HG02970 (cell line): ENCODE measurements around the gene TSEN2.
"Not testable (repeated sequence)": the region's sequence is repeated elsewhere in the genome, so short reads cannot be mapped to it uniquely, and the experiment has no call there.

ENCODE experiments used
- ATAC-seq: cut with Tn5 transposase; IDR thresholded peaks from one replicate; pipeline ENCODE4 v1.9.1; 2021; ENCODE audit warnings: mild to moderate bottlenecking, moderate library complexity, moderate number of reproducible peaks; ENCODE audit not compliant: unreplicated experiment, low FRiP score

TSEN2 gene

DNA sequence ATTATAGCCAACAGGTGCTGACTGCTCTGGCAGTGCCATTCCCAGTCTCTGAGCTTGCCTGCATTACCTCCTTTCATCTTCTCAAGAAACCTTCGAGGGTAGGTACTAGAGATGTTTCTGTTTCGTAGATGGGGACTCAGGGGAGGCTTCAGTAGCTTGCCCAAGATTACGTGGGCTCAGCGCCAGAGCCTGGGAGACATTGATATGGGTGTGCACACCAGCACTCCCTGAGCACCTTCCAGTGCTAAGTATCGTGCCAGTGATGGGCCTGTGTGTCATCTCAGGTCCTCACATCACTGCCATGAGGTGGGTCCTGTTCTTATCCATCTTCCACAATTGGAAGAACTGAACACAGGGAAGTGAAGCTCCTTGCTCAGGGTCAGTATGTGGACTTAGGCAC, 15.2 kb downstream of the TSEN2 start:
- ATAC-seq = no peak

DNA sequence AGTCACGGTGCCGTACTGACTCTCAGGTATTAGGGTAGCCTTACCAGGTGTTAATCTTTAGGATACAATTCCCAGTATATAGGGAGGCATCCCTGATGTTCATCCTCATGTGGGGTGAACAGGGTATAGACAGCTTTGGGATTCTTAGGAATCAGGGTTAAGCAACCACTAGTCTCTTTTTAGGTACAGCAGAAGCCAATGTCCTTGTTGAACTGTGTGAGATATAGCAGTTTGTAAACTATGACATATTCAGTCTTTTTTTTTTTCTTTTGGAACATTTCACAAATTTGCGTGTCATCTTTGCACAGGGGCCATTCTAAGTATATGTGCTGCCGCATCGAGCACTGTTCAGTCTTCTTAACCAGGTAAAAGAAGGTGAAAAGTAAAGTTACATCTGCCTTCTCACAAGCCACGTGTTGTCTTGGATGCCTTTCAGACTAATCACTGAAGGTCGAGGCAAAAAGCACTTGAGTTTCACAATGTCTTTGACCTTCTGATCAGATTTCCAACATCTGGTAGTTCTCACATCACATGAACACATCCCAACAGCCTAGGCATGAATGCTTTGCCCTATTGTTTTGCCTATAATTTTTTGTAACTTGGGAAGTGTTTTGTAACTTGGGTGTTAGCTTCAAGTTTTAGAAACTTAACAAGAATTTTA, 17.2 kb downstream of the TSEN2 start:
- no peak for ATAC-seq

DNA sequence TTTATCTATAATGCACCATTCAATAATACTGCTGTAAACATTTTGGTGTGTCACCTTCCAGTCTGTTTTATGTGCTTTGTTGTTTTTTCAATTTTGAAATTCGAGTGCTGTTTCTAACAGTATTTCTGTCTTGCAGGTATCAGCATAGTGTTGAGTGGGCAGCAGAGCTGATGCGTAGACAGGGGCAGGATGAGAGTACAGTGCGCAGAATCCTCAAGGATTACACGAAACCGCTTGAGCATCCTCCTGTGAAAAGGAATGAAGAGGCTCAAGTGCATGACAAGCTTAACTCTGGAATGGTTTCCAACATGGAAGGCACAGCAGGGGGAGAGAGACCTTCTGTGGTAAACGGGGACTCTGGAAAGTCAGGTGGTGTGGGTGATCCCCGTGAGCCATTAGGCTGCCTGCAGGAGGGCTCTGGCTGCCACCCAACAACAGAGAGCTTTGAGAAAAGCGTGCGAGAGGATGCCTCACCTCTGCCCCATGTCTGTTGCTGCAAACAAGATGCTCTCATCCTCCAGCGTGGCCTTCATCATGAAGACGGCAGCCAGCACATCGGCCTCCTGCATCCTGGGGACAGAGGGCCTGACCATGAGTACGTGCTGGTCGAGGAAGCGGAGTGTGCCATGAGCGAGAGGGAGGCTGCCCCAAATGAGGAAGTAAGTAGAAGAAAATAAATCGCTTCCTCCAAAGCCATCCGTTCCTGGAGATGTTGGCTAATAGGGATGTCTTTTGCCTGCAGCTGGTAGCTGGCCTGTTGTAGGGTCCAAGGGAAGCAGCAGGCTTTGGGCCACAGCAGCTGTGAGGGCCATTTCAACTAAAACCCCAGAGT, 19.1 kb downstream of the TSEN2 start:
- ATAC-seq = no peak

DNA sequence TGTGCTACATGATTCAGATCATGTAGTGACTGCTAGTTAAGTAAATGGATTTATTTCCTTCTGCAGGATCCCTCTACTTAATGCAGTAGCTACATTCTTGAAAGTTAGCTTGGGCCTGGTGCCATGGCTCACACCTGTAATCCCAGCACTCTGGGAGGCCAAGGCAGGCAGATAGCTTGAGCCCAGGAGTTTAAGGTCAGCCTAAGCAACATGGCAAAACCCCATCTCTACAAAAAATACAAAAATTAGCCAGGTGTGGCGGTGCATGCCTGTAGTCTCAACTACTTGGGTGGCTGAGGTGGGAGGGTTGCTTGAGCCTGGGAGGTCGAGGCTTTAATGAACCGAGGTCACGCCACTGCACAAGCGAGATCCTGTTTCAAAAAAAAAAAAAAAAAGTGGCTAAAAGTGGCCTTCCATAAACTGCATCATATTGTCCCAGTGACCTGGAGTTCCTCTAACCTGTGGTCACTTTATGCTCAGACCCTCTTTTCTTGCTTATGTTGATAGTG, 22.0 kb downstream of the TSEN2 start:
- no peak for ATAC-seq

DNA sequence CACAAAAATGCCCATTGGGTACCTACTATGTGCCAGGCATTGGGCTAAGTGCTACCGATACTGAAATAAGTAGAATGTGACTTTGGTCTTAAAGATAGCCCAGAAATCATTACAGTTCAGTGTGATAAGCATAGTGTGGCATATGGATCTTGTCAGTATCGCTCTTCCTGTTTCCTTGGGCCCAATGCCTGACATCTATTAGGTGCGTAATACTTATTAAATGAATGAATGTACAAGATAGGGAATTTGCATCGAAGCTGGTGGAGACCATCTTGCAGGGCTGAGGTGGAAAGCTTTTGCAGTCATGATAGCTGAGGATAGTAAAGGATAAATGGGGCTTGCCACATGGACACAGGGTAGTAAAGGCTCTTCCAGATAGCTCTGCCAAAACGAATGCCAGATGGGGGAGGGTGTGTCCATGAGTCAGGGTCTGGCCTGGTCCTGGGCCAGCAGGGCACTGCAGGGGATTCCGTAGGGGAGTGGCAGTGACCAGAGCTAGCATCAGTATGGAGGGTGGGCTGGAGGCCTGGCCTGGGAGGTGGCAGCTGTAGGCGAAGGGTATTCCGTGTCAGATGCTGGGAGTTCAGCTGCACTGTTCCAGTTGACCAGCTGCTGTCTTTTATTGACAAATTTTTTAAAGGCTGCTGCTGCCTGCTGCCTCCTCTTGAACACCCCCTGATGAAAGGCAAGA, 23.5 kb downstream of the TSEN2 start:
- ATAC-seq = no peak

DNA sequence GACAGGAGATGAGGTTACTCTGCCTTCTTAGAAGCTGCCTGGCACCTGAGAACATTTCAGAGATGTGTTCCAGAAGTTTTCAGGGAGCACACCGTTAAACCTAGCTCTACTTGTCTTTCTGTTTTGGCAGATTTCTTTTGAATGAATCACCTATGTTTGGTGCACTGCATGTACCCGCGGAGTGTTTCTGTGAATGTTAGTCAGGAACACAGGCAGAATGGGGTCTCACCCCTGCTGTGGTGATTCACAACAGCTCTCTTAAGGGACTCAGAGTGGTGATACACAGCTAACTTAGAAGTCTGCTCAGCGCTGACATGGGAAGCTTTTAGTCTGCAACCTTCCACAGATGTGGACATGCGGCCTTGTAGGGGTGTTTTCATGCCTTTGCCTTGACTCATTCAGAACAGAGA, 24.0 kb downstream of the TSEN2 start:
- no peak for ATAC-seq

DNA sequence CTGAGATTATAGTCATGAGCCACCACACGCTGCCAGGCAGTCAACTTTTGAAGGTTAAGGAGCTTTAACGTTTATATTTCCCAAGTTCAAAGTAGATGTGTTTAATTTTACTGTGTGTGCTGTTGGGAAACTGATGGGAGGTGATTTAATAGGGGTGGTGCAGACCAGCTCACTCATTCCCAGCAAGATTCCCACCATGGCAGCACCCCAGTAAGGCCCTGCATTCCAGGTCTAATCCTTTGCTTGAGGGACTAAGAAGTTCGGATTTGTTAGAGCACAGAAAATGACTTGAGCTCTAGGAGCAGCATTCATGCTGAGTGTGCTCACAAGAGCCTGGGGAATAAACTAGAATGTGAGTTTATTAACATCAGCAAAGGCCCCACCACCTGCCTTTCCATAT, 25.2 kb downstream of the TSEN2 start:
- ATAC-seq = no peak

DNA sequence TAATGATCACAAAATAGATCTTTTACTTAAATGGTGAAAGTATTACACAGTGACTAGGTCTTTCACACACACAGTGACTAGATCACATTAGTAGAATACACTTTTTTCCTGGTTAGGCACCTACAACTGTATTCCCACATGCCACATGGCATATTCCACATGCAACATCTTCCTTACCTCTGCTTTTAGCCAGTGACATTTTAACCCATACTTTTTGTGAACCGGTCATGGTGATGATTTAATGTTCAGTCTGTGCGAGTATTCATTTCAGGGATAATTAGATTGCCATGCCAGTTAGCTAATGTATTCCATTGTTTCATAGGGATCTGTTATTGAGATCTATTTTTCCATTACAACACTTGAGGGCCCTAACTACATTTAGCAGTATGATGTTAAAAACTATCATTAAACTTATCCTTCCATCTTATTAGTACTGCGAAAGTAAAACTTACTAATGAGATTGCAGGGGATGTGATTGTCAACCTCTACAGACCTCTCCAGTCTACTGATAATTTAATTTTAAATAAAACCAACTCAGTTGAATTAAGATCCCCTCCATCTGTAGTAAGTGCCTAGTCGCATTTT, 28.3 kb downstream of the TSEN2 start:
- no peak for ATAC-seq

DNA sequence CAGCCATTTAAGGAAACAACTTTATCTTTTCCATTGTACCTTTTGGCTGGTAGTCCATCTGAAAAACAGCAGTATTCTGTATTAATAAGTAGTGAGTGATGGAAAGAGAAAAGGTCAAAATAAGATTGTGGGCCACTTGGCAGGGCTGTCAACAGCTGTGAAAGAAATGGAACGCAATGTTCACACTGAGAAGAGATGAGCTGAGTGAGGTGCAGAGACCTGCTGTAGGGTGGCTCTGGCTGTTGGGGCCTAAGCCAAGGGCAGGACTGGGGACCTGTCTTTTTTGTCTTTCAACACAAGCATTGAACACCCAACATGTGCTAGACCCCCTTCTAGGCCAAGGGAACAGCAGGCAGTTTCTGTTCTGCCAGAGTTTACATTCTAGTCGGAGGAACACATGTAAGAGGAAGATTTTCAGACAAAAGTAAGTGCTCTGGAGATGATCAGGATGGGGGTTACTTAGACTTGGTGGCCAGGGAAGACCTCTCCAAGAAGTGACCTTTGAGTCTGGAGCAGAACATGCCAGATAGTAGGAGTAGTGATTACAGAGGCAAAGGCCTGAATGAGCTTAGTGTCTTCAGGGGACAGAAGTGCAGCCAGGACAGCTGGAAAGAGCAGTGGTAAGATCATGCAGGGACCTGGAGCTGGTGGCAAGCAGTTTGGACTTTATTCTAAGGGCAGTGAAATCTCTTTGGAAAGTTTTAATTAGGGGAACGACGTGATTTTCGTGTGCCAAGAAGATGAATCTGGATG, 29.6 kb downstream of the TSEN2 start:
- ATAC-seq = no peak

DNA sequence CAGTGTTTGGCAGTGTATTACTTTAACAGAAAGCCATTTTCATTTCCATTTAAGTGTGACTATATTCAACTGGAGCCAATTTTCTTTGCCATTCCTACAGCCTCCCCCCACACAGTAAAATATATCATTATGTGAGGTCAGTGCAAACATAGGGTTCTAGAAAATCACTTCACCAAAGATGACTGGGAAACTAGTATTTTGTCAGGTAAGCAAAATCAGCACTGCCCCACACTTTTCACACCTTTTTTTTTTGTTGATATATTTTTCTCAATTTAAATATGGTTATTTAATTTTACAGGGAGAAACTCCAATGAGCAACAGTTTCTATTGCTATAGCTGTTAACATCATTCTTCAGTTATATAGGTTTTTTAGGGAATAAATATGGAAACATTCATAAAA, 31.4 kb downstream of the TSEN2 start:
- ATAC-seq = no peak

DNA sequence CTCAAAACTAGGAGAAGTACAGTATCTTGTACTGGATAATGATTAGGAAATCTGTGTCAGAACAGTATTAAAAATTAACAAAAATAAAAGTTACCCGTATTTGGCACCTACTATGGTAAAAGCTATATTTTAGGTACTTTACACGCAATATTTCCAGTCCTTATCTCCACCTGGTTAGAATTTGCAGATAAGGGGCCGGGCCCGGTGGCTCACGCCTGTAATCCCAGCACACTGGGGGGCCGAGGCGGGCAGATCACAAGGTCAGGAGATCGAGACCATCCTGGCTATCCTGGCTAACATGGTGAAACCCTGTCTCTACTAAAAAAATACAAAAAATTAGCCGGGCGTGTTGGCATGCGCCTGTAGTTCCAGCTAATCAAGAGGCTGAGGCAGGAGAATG, 32.6 kb downstream of the TSEN2 start:
- no peak for ATAC-seq

DNA sequence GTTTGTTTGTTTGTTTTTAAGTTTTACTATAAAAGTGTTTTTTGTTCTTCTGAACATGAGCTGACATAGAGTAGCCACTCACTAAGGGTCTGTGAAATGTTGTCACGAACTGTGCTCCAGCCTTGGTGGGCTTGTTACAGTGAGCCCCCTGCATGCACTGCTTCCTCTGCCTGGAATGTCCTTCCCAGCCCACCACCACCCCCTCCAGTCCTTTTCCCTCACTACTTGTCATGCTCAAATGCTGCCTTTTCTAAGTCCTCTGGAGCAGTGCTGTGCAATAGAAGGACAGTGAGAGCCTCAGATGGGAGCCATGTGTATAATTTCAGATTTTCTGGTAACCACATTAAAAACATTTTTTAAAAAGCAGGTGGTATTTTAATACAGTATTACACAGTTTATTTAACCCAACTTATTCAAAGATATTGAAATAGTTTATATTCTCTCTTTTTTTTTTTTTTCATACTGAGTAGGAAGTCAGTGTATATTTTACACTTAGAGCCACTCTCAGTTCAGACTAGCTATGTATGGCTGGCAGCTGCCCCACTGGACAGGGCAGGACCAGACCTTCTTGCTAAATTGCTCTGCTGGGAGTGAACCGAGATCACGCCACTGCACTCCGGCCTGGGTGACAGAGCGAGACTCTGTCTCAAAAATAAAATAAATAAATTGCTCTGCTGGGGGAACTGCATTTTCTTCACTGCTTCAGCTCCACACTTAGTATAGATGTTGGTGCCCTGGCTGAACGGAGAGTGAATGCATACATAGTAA, 34.2 kb downstream of the TSEN2 start:
- no peak for ATAC-seq

DNA sequence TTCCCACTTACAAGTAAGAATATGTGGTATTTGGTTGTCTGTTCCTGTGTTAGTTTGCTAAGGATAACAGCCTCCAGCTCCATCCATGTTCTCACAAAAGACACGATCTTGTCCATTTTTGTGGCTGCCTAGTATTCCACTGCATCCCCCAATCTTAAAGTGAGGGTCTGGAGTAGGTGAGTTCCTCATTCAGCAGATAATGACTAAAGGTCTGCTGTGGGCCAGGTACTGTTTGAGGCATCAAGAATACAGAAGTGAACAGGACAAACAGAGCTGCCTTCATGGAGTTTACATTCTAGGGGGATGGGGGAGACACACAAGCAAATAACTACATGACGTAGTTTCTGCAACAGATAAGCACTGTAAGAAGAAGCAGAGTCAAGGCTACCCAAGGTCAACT, 36.7 kb downstream of the TSEN2 start:
- ATAC-seq = no peak

DNA sequence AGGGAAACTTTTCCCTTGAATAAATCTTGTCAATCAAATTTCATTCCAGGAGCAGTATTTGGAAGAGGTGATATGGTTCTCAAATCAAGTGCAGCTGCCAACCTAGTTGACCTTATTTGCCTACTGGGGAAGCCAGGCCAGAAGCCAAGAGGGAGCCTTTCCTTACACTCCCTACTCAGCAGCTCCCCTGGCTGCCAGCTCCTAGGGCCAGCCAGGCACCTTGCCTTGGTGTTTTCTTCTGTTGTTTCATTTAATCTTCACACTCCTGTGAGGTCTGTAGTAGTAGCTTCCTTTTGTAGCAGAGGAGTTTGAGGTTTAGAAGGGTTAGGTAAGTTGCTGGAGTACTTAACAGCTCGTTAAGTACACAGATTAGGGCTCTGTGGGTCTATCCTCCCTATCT, 38.4 kb downstream of the TSEN2 start:
- ATAC-seq = no peak

DNA sequence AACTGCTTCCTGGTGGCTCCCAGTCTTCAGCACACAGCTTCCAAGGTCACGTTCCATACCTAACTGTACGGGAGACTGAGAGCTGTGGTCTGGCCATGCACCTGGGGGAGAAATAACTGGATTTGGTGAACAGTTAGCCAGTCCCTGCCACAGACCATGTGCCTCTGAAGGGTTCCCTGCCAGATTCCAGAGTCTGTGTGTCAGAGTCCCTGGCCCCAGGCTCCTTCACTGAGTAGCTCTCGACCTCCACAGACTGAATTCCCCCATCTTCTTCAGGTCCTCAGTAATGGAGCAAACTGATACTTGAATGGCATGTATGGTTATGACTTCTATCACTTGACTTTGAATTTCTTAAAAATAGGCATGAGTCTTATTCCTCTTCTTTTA, 43.5 kb downstream of the TSEN2 start:
- ATAC-seq = no peak

DNA sequence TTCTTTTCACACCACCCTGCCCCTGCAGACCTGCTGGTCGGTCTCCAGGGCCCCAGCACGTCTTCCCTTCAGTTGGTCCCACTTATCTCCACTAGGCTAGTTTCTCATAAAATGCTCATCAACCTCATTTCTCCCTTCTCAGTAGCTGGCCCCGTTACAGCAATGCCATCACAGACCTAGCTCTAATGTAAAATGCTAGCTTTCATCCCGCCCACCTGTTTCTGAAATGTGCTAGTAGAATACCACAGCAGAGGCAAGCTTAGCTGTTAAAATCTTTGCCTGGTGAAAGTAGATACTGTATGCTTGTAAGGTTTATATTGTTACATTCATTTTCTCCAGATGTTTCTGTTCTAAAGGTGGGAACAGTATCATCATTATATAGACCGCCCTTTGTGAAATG, 47.9 kb downstream of the TSEN2 start:
- ATAC-seq = no peak

DNA sequence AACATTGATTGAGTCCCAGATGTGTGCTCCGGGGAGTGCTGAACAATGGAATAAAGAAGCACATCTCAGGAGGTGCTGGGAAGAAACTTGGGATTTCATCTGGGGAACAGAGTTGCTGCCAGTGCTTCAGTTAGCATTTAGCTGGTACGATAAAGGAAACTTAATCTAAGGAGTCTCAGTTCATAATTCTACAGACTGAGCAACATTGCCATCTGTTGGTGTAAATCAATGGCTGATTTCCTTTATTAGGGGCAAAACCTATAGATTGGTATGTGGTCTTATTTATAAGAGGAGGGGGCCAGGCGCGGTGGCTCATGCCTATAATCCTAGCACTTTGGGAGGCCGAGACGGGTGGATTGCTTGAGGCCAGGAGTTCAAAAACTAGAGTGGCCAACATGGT, 52.1 kb downstream of the TSEN2 start:
- no peak for ATAC-seq

DNA sequence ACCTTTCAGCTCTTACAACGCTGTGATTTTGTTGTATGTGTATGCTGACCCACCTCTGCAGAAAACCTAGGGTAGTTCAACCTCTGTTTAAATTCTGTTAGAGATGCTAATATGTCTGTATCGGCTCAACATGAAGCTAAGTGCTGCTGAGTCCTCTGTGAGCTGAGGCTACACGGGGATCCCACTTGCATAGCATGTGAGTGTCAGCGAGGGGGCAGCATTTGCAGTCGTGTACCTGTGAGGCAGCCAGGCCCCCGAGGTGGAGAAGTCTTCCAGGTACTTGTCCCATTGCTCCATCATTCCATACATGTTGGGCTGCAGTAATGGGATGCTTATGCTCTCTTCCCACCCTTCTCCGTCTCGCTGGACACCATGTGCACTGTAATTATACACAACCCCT, 57.3 kb downstream of the TSEN2 start:
- ATAC-seq = no peak

DNA sequence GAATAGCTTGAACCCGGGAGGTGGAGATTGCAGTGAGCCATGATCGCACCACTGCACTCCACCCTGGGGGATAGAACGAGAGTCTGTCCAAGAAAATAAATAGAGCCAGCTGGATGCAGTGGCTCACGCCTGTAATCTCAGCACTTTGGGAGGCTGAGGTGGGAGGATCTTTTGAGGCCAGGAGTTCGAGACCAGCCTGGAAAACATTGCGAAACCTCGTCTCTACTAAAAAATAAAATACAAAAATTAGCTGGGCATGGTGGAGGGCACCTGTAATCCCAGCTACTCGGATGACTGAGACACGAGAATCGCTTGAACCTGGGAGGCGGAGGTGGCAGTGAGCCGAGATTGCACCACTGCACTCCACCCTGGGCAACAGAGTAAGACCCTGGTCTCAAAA, 59.2 kb downstream of the TSEN2 start:
- ATAC-seq = not testable (repeated sequence)
